AG10803 (cell line): ENCODE data around the gene LSR.

Experiments
- DNase-seq: peaks from one replicate; pipeline ENCODE4 v3.0.0; 2010; ENCODE audit warnings: low read depth
- H3K4me3 ChIP-seq: 2 replicates; pipeline ENCODE4 v1.5.1; 2011; ENCODE audit warnings: mild to moderate bottlenecking, low read length, control low read depth
- TF ChIP-seq, protein P1 (sequence below): conservative IDR thresholded peaks from 2 replicates; pipeline ENCODE4 v1.5.1; 2011; ENCODE audit warnings: mild to moderate bottlenecking, low read length, control low read depth, inconsistent platforms

Gene LSR

GRCh38 chr19:35293363-35293739 lies 44.5 kb downstream of the LSR start:
- no peak overlapping the region for H3K4me3 ChIP-seq
- TF ChIP-seq, protein P1, sequence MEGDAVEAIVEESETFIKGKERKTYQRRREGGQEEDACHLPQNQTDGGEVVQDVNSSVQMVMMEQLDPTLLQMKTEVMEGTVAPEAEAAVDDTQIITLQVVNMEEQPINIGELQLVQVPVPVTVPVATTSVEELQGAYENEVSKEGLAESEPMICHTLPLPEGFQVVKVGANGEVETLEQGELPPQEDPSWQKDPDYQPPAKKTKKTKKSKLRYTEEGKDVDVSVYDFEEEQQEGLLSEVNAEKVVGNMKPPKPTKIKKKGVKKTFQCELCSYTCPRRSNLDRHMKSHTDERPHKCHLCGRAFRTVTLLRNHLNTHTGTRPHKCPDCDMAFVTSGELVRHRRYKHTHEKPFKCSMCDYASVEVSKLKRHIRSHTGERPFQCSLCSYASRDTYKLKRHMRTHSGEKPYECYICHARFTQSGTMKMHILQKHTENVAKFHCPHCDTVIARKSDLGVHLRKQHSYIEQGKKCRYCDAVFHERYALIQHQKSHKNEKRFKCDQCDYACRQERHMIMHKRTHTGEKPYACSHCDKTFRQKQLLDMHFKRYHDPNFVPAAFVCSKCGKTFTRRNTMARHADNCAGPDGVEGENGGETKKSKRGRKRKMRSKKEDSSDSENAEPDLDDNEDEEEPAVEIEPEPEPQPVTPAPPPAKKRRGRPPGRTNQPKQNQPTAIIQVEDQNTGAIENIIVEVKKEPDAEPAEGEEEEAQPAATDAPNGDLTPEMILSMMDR: no peak

DNA sequence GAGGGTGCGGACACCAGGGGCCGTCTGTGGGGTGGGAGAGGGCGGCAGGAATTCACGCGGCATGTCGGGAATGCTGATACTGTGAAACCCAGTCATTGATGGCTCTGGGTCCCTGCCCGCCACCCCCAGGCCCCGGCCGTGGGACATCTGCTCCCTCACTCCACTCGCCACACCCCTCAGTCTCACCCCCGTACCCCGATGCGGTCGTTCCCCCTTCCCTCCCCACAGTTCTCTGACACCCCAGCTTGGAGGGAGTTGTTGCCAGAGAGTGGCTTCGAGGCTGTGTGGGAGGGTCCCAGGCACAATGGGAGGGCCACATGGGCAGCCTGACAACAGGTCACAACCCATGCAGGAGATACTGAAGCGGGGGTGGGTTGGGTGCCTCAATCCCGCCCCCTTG lies 45.0 kb downstream of the LSR start:
- TF ChIP-seq, protein P1: no peak
- no peak overlapping the region for H3K4me3 ChIP-seq
- DNase-seq: no peak

More at GRCh38 chr19:35293363-35293739, 44.5 kb downstream of the LSR start:
- DNase-seq: no peak

DNA sequence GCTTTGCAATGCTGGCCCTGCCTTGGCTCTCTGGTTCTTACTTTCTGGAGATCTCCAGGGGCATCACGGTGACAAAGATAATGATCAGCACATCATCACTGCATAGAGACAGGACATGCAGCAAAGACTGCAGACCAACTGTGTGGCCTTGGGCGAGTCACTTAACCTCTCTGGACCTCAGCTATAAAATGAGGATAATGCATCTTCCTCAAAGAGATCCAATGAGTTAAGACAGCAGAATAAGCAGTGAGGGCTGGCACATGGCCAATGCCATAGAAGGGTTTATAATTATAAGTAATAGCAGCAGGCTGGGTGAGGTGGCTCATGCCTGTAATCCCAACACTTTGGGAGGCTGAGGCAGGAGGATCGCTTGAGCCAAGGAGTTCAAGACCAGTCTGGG lies 45.5 kb downstream of the LSR start:
- H3K4me3 ChIP-seq: no peak overlapping the region
- DNase-seq: no peak

GRCh38 chr19:35294859-35295791 lies 46.3 kb downstream of the LSR start:
- TF ChIP-seq, protein P1: no peak
- no peak for DNase-seq
- H3K4me3 ChIP-seq: no peak overlapping the region

More for the DNA sequence above, 45.5 kb downstream of the LSR start:
- TF ChIP-seq, protein P1: no peak

GRCh38 chr19:35295792-35296462 lies 47.1 kb downstream of the LSR start:
- H3K4me3 ChIP-seq: no peak overlapping the region
- no peak for DNase-seq
- TF ChIP-seq, protein P1: no peak

DNA sequence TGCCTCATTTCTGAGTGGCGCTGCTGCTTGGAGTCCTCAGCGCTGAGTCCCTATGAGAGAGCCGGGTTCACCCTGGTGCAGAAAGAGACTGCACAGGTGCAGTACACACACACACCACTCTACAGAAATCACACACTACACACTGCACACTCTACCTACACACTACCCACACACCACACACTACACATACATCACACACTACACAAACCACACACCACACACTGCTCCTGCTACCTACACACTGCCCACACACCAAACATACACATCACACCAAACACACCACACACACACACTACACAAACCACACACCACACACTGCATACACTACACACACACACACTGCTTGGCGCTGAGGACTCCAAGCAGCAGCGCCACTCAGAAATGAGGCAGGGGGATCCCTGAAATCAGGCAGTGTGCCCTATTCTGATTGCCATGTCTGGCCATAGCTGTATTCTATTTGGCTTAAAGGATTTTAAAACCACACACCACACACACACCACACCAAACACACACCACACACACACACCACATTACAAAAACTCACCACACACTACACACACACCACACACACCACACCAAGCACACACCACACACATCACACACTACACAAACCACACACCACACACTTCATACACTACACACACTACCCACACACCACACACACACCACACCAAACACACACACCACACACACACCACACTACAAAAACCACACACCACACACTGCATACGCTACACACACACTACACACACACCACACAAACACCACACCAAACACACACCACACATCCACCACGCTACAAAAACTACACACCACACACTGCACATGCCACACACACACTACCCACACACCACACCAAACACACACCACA lies 48.1 kb downstream of the LSR start:
- TF ChIP-seq, protein P1: no peak
- no peak overlapping the region for H3K4me3 ChIP-seq

More for the DNA sequence above, 48.1 kb downstream of the LSR start:
- DNase-seq: no peak
